ENCODE measurements around the gene NIPAL4.
A peak's percentile ranks its signal among the peaks of the same experiment; 100 is the strongest.

NIPAL4 gene

GRCh38 chr5:157518963-157519362, 59.0 kb downstream of the NIPAL4 start:
- no peak for DNase-seq

GRCh38 chr5:157519579-157520253, 59.7 kb downstream of the NIPAL4 start:
- no peak for DNase-seq

- DNase-seq = peak; percentile 93
Observed at GRCh38 chr5:157520911-157521703, 61.1 kb downstream of the NIPAL4 start.

- no peak for DNase-seq
Observed at GRCh38 chr5:157521704-157522029, 61.7 kb downstream of the NIPAL4 start.

- DNase-seq = no peak
Observed at GRCh38 chr5:157523976-157524375, 64.0 kb downstream of the NIPAL4 start.

Measured in NCI-H226 (cell line).